ENCODE measurements around the gene SC5D. TPM values are rescaled to one million over a fixed set of nuclear protein-coding genes. Genes with fewer than 3 reads are reported as not detected.

SC5D gene
- total RNA-seq, 1 experiment from 2014 or later, result 38.4 TPM

- Histone ChIP-seq H3K27me3 (ENCODE audit: low read length) (no peaks in the 10 kb centered on the region), H2AFZ (ENCODE audit: low read length) (no peak overlapping the region), H3K4me3 (ENCODE audit: low read length) (no peak overlapping the region), H3K4me2 (ENCODE audit: low read length) (no peak overlapping the region), H3K27ac (ENCODE audit: low read length) (no peak overlapping the region), H3K9ac (ENCODE audit: low read length) (no peak overlapping the region), H3K9me3 (ENCODE audit: low read length) (no peaks in the 10 kb centered on the region), H3K9me2 (replicated peaks; ENCODE audit: low read length) (no peaks in the 10 kb centered on the region), H4K20me1 (ENCODE audit: low read length) (no peaks in the 10 kb centered on the region), H3F3A (ENCODE audit: low read length, unreplicated experiment) (no peaks in the 10 kb centered on the region), H3K36me3 (ENCODE audit: low read depth, low read length) (no peaks in the 10 kb centered on the region), H3K79me2 (ENCODE audit: low read length) (no peaks in the 10 kb centered on the region), H3K4me1 (ENCODE audit: insufficient read depth, low read length) (peaks cover 20% of the 10 kb centered on the region)
- ChIA-PET POLR2A (ENCODE audit: unreplicated experiment) (no interaction called here), CTCF (no interaction called here)
- DNase-seq, result no peak
- no TSS peak for BruUV-seq (replicated peaks)
- no peak for TF ChIP-seq EZH2phosphoT487 (IDR thresholded peaks at IDR 0.05; ENCODE audit: borderline replicate concordance, low read length)
- intact Hi-C loops (cut with micrococcal nuclease), result no loop called here
- no peak for ATAC-seq
Observed at GRCh38 chr11:121352251-121352891, 59.8 kb downstream of the SC5D start.

GRCh38 chr11:121354192-121354591 is 61.6 kb downstream of the SC5D start:
- Histone ChIP-seq H4K20me1 (ENCODE audit: low read length) (no peaks in the 10 kb centered on the region), H3K4me2 (ENCODE audit: low read length) (no peak overlapping the region), H3K9me3 (ENCODE audit: low read length) (no peaks in the 10 kb centered on the region), H3K4me1 (ENCODE audit: insufficient read depth, low read length) (peaks cover 23% of the 10 kb centered on the region), H3K79me2 (ENCODE audit: low read length) (no peaks in the 10 kb centered on the region), H3K9me2 (replicated peaks; ENCODE audit: low read length) (no peaks in the 10 kb centered on the region), H2AFZ (ENCODE audit: low read length) (no peak overlapping the region), H3K27ac (ENCODE audit: low read length) (no peak overlapping the region), H3K9ac (ENCODE audit: low read length) (no peak overlapping the region), H3F3A (ENCODE audit: low read length, unreplicated experiment) (no peaks in the 10 kb centered on the region), H3K27me3 (ENCODE audit: low read length) (no peaks in the 10 kb centered on the region), H3K36me3 (ENCODE audit: low read depth, low read length) (no peaks in the 10 kb centered on the region), H3K4me3 (ENCODE audit: low read length) (no peak overlapping the region)
- no TSS peak for BruUV-seq (replicated peaks)
- intact Hi-C loops (cut with micrococcal nuclease), result no loop called here
- TF ChIP-seq CTCF (conservative IDR thresholded peaks at IDR 0.05; ENCODE audit: low read depth, low read length), result no peak
- TF ChIP-seq EZH2 (IDR thresholded peaks at IDR 0.05; ENCODE audit: low read length, unreplicated experiment), result no peak
- no peak for TF ChIP-seq EZH2phosphoT487 (IDR thresholded peaks at IDR 0.05; ENCODE audit: borderline replicate concordance, low read length)
- ChIA-PET POLR2A (ENCODE audit: unreplicated experiment) (no interaction called here), CTCF (no interaction called here)
- DNase-seq, result no peak
- ATAC-seq, result no peak

GRCh38 chr11:121356357-121356756 is 63.8 kb downstream of the SC5D start:
- BruUV-seq (replicated peaks), result no TSS peak
- H3F3A ChIP-seq (ENCODE audit: low read length, unreplicated experiment), result no peaks in the 10 kb centered on the region
- no peaks in the 10 kb centered on the region for H3K9me3 ChIP-seq (ENCODE audit: low read length)
- H3K27me3 ChIP-seq (ENCODE audit: low read length), result no peaks in the 10 kb centered on the region
- no peak overlapping the region for H3K27ac ChIP-seq (ENCODE audit: low read length)
- intact Hi-C loops (cut with micrococcal nuclease), result no loop called here
- no peaks in the 10 kb centered on the region for H3K79me2 ChIP-seq (ENCODE audit: low read length)
- peaks cover 23% of the 10 kb centered on the region for H3K4me1 ChIP-seq (ENCODE audit: insufficient read depth, low read length)
- H3K9me2 ChIP-seq (replicated peaks; ENCODE audit: low read length), result no peaks in the 10 kb centered on the region
- CTCF ChIA-PET, result no interaction called here
- H3K36me3 ChIP-seq (ENCODE audit: low read depth, low read length), result no peaks in the 10 kb centered on the region
- H3K9ac ChIP-seq (ENCODE audit: low read length), result no peak overlapping the region
- DNase-seq (no peak), ATAC-seq (no peak)
- no peak for TF ChIP-seq CTCF (conservative IDR thresholded peaks at IDR 0.05; ENCODE audit: low read depth, low read length)
- TF ChIP-seq EZH2phosphoT487 (IDR thresholded peaks at IDR 0.05; ENCODE audit: borderline replicate concordance, low read length), result no peak
- TF ChIP-seq EZH2 (IDR thresholded peaks at IDR 0.05; ENCODE audit: low read length, unreplicated experiment), result no peak
- H3K4me2 ChIP-seq (ENCODE audit: low read length), result no peak overlapping the region
- H3K4me3 ChIP-seq (ENCODE audit: low read length), result no peak overlapping the region
- H2AFZ ChIP-seq (ENCODE audit: low read length), result no peak overlapping the region
- H4K20me1 ChIP-seq (ENCODE audit: low read length), result no peaks in the 10 kb centered on the region
- POLR2A ChIA-PET (ENCODE audit: unreplicated experiment), result interaction anchor here (0.6 kb wide), 1 partner anchor 494 kb away, joined by 5 read pairs; no protein-coding TSS in a partner anchor

Other genes with a start within 250 kb of the SC5D start
- gene TECTA, start 191.5 kb upstream of the SC5D start, total RNA-seq (2014; rRNA removed), result 0.11 and 0.46 TPM in 2 replicates
- 53.7 and 74.5 TPM in 2 replicates for gene SORL1, start 159.5 kb downstream of the SC5D start, total RNA-seq (2014; rRNA removed)

Measured in PC-3 (cell line).